ENCODE results near the gene TPCN2.

- TF ChIP-seq GATA2 (IDR thresholded peaks at IDR 0.05; ENCODE audit: low read depth, low read length) (no peak), GATA3 (IDR thresholded peaks at IDR 0.05; ENCODE audit: low read depth, low read length) (no peak)
These were observed 67.1 kb downstream of the TPCN2 start for GRCh38 chr11:69115586-69116560.

All from SH-SY5Y (cell line).